GM11168 (cell line): ENCODE measurements around the gene ITPR2.
"Not testable (repeated sequence)": the region's sequence is repeated elsewhere in the genome, so short reads cannot be mapped to it uniquely, and the experiment has no call there.

Source experiments
- in situ Hi-C: fragments of 300-500 bp; cut with MboI; formaldehyde crosslinking; loops from one replicate; pipeline ENCODE4 v1.12.0; 2022; ENCODE audit warnings: low sequenced_read_pairs; ENCODE audit not compliant: unreplicated experiment

ITPR2 gene

DNA sequence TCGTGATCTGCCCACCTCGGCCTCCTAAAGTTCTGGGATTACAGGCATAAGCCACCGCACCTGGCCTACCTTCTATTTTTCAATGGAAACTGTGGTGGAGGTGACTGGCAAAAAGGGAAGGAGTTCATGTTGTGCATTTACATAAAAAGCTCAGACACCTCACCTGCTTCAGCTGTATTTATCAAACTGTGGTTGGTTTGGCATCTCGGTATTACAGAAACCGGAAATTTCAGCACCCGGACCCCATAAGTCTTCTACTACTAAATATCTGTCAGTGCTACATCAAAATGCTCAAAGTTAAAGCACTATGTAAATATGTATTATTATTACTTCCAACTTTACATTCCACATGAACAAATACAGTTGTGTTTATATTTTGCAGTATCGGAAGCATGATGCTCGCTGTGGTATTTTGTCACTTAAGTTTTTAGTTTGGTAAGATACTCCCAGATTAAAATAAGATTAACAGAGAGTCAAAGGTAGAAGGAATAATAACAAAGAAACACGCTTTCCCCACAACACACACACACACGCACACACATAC, 95.4 kb downstream of the ITPR2 start:
- in situ Hi-C loops = loop anchor here (5.0 kb wide), 1 partner anchor 70 kb away; no protein-coding TSS in a partner anchor

DNA sequence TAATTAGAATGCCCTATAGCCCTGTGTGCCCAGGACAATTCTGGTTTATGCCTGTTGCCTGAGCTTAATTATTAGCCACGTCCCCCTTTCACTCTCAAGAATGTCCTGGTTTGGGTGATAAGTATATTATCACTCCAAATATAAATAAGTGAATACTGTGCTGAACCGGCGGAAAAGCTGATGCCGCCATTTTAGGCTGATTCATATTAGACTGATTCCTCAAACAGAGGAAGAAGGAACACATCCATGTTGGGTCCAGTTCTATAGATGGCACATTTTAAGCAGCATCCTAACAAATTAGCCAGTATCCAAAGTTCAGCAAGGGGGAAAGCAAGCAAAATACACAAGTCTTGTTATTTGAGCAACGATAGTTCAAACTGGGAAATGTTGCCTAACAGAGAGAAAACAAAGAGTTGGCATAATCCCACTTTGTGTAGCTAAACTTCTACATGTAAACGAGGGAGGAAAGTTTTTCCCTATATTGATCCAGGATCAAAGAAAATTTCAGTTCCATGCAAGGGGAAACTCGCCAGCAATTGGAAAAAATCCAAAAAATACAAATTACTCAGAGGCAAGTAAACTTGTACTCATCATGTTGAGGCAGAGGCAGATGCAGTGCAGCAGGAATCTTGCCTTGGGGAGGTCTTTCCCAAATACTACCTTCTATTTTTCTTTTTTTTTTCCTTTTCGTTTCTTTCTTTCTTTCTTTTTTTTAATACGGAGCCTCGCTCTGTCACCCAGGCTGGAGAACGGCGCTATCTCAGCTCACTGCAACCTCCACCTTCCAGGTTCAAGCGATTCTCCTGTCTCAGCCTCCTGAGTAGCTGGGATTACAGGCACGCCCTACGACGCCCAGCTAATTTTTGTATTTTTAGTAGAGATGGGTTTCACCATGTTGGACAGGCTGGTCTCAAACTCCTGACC, 96.2 kb downstream of the ITPR2 start:
- in situ Hi-C loops = loop anchor here (5.0 kb wide), 1 partner anchor 70 kb away; no protein-coding TSS in a partner anchor

DNA sequence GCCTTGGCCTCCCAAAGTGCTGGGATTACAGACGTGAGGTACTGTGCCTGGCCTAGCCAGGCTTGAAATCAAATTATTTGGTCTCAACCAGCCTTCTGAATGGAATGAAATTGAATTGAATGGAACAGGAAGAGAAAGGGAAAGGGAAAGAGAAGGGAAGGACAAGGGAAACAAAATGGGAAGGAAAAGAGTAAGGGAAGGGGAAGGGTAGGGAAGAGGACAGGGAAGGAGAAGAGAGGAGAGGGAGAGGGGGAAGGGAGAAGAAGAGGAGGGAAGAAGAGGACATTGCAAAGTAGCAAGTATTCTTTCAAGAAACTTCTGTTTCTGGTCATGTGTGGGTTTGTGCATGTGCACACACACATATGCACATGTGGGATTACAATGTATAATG, 97.8 kb downstream of the ITPR2 start:
- in situ Hi-C loops = loop anchor here (5.0 kb wide), 1 partner anchor 72 kb away; no protein-coding TSS in a partner anchor

DNA sequence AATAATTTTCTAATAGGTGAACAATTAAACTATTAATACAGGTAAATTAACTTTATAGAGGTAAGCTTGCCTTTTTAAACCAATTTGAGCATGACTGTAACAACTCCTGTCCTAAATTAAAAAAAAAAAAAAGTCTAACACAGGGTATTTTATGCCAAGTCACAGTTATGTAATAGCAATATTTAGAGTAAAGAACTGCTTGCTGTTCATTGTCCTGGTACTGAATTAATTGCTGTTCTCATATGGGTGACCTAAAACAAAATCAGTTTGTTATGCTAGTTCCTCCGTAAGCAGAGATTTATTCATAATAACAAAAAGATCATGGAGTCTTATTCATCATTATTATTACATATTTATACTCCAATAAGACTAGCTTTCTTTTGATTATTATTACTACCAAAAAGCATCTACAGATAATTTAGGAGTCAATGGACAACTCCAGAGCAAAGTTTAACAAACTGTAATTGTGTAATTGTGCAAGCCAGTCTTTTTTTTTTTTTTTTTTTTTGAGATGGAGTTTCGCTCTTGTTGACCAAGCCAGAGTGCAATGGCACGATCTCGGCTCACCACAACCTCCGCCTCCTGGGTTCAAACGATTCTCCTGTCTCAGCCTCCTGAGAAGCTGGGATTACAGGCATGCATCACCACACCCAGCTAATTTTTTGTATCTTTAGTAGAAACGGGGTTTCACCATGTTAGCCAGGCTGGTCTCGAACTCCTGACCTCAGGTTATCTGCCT, 98.3 kb downstream of the ITPR2 start:
- in situ Hi-C loops = loop anchor here (5.0 kb wide), 1 partner anchor 73 kb away; no protein-coding TSS in a partner anchor

DNA sequence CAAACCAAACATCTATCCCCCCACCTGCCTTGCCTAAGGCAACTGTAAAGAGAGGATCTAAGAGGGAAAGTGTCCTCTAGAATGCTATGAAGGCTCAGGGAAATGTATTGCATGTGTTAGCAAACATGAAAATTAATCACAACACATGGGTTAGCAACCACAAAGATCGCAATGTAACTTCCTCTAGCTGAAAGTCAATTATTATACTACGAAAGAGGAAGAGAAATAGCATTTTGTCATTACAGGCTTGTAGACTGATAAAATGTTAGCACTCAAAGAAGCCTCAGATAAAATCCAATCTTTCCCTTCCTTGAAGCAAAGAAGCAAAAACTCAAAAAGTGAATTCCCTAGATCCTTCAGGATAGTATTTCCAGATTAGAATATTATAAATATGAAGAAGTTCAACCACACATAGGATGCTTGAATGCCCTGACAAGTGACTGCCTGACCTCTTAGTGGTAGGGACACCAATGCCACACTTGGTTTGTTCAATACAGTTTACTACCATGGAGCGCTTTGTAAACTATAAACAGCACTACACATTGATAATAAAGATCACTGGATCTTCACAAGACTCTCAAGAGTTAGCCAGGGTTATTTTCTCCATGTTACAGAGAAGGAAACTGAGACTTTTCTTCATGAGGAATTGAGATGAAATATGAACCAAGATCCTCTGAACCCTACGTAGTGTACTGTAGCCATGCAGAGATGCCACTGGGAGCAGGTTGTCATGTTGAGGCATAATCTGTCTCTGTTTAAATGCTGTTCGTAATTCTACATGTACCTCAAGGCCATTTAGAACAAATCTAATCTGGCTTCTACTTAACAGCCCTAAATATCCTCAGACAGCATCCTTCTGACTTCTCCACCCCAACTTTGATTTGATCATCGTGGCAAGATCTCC, 100.7 kb downstream of the ITPR2 start:
- in situ Hi-C loops = no loop called here

GRCh38 chr12:26730481-26731350, 102.3 kb downstream of the ITPR2 start:
- in situ Hi-C loops = no loop called here

- in situ Hi-C loops = not testable (repeated sequence)
Observed at GRCh38 chr12:26729137-26729671, 103.8 kb downstream of the ITPR2 start.

DNA sequence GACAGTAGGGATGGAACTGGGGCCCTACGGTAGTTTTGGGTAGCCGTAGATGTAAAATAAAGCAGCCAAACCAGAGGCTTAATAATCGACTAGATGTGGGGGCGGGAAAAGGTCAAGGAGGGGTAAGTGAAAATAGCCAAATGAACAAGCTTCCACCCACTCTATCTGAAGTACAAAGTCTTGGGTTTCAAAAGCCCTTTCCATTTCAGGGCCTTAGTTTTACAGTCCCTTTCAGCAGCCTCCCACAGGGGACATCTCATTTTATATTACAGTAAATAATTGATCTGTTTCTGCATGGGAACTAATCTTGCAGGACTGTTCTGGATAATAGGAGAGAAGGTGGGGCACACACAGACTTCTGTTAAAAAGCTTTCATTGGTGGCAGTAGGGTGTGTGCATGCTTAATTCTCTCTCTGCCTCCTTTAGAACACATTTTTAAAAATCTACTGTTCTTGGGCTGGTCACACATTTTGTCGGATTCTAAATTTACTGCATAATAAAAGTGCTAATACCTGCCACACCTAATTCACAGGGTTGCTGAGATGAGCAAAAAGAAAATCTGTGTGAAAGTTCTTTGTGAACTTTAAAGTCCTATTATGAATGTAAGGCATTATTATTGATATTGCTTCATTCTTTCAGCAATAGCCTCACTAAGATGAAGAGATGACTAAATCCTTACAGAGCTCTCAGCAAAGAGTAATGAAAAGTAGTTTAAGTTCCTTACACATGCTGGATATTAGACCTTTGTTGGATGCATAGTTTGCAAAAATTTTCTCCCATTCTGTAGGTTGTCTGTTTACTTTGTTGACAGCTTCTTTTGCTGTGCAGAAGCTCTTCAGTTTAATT, 104.6 kb downstream of the ITPR2 start:
- in situ Hi-C loops = no loop called here

GRCh38 chr12:26727482-26728204, 105.4 kb downstream of the ITPR2 start:
- in situ Hi-C loops = no loop called here

GRCh38 chr12:26726956-26727355, 106.0 kb downstream of the ITPR2 start:
- in situ Hi-C loops = no loop called here

DNA sequence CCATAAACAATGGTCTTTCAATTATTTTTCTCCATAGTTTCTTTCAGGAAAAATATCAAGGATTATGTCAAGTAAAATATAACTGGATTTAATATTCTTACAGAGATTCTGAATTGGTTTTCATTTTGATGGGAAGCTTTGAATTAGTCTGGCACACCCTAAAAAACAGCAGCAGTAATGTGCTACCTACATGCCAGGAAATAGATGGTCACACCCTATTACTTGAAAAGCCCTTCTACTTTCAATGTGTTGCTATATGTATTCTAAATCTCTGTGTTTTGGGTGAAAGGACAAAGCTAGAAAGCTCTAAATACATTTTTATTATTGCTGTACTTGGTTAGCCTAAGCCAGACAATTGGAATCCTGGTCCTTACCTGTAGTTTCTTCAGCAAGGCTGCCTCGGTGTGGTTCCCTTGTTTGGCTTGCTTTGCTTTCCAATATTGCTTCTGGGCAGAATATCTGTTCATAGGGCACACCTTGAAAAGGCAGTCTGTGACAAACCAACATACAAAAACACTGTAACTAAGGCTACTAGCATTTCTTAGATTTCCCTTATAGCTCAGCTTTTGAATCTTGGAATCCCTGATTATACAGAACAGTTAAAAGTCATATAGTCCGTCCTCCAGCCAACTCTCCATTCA, 107.6 kb downstream of the ITPR2 start:
- in situ Hi-C loops = no loop called here

GRCh38 chr12:26724309-26724702, 108.7 kb downstream of the ITPR2 start:
- in situ Hi-C loops = no loop called here

DNA sequence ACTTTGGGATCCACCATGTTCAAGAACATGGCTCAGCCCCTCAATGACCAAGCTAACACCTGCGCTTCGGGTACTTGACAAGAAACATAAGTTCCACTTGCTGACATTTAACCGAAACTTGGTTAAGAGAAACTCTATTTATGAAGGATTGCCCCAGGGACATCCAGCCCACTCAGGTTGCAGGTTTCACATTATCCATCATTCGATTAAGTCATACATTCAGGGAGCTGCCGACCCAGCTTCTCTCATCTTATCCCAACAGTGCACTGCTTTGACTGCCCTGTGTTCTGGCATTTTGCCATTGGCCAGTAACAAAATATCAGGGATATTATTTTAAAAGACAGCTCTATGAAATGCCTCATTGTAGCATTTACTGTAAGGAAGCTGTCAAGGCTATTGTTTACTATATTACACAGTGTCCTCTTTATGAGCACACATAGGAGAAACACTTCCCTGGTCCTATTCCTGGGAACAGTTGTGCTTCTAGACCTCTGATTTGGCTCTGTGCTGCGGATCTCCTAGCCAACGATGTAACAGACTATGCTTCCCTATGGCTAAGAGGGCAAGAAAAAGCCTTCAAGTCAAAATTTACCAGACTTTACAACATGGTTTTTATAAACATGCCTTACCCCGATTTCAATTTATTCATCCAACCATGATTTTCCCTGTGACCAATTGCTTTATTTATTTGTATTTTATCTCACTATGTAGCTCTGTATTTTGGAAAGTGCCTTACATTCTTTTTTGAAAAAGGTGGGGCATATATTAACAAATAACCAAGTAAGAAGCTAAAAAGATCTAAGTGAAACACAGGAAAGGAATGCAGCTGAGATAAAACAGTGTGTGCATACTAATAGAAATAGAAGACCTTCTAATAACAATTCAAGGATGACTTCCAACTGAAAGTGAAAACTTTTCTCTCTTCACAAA, 109.3 kb downstream of the ITPR2 start:
- in situ Hi-C loops = no loop called here

GRCh38 chr12:26721800-26722199, 111.2 kb downstream of the ITPR2 start:
- in situ Hi-C loops = no loop called here

- in situ Hi-C loops = no loop called here
Observed at GRCh38 chr12:26719852-26720251, 113.1 kb downstream of the ITPR2 start.

GRCh38 chr12:26717757-26718156, 115.2 kb downstream of the ITPR2 start:
- in situ Hi-C loops = no loop called here
